WTC11 (cell line): ENCODE measurements around the gene GOSR1.

Experiments
- ATF1 ChIP-seq: sonication (generic); formaldehyde crosslinking; IDR thresholded peaks from 2 replicates; pipeline ENCODE4 v1.8.1; 2023; ENCODE audit warnings: mild to moderate bottlenecking, moderate library complexity, missing genetic modification reagents
- FOXK1 ChIP-seq: sonication (generic); formaldehyde crosslinking; IDR thresholded peaks from 2 replicates; pipeline ENCODE4 v1.8.0; 2022; ENCODE audit warnings: mild to moderate bottlenecking, moderate library complexity, missing genetic modification reagents
- GRHL2 ChIP-seq: fragments of 250-450 bp; sonication (Bioruptor Pico); IDR thresholded peaks from 2 replicates; pipeline ENCODE4 v1.8.0; 2022; ENCODE audit warnings: mild to moderate bottlenecking, moderate library complexity; ENCODE audit not compliant: insufficient replicate concordance, severe bottlenecking
- IRF2 ChIP-seq: sonication (generic); formaldehyde crosslinking; IDR thresholded peaks from 2 replicates; pipeline ENCODE4 v1.8.0; 2022; ENCODE audit warnings: low read depth, missing genetic modification reagents, borderline replicate concordance
- OVOL2 ChIP-seq: fragments of 250-450 bp; sonication (Bioruptor Pico); IDR thresholded peaks from 2 replicates; pipeline ENCODE4 v1.9.0; 2021; ENCODE audit warnings: mild to moderate bottlenecking, borderline replicate concordance
- ZBTB21 ChIP-seq: sonication (generic); formaldehyde crosslinking; IDR thresholded peaks from 2 replicates; pipeline ENCODE4 v1.8.1; 2023; ENCODE audit warnings: mild to moderate bottlenecking, missing genetic modification reagents, borderline replicate concordance
- TF ChIP-seq, protein P1 (sequence below): sonication (generic); formaldehyde crosslinking; IDR thresholded peaks from 2 replicates; pipeline ENCODE4 v1.8.1; 2023; ENCODE audit warnings: mild to moderate bottlenecking, missing genetic modification reagents
- TF ChIP-seq, protein P2 (sequence below): fragments of 200-600 bp; IDR thresholded peaks from 2 replicates; pipeline ENCODE4 v1.8.0; 2022; ENCODE audit warnings: antibody characterized with exemption
- TF ChIP-seq, protein P3 (sequence below): sonication (generic); formaldehyde crosslinking; conservative IDR thresholded peaks from 2 replicates; pipeline ENCODE4 v1.8.1; 2022; ENCODE audit warnings: mild to moderate bottlenecking, missing genetic modification reagents
- TF ChIP-seq, protein P4 (sequence below): sonication (generic); formaldehyde crosslinking; IDR thresholded peaks from 2 replicates; pipeline ENCODE4 v1.8.0; 2022; ENCODE audit warnings: mild to moderate bottlenecking, missing genetic modification reagents
- TF ChIP-seq, protein P5 (sequence below): sonication (generic); formaldehyde crosslinking; conservative IDR thresholded peaks from 2 replicates; pipeline ENCODE4 v1.8.1; 2023; ENCODE audit warnings: mild to moderate bottlenecking, low read depth, missing genetic modification reagents, moderate library complexity

DNA sequence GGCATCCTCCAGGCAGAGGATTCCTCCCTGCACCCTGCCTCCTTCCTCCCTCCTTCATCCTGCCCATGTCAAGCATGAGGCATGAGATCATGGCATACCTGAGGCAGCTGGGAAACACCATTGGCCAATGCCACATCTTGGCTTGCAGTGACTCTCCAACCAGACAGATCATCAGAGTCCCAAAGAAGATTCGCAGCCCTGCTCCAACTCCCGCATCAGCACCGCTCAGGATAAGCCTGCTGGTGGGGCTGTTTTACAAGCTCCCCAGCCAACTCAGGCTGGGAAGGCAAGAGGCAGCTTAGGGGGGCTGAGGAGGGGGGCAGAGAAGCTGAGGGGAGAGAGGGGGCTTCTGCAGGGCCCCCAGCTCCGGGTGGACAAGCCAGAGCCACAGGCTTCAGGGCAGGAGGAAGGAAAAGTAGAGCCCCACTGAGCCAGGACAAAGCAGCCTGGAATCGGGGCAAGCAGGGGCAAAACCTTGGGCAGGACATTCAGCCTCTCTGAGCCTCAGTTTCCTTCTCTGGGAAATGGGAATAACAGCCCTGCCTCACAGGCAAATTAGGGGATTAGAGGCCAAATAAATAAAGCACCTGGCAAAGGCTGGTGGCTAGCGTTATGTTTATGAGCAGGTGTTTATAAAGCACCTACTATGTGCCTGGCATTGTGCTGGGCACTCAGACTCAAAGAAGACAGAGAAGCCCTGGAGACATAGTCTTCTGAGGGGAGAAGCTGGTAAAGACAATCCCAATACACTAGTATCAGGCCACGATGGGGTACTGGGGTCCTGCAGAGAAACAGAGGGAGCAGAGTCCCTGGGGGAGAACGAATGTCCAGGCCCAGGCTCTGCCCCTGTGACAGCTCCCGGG is 88.1 kb downstream of the GOSR1 start:
- TF ChIP-seq IRF2 (CRISPR knock-in tag) (no peak), ZBTB21 (CRISPR knock-in tag) (no peak), ATF1 (CRISPR knock-in tag) (no peak), OVOL2 (CRISPR knock-in tag) (no peak), FOXK1 (CRISPR knock-in tag) (no peak), GRHL2 (CRISPR knock-in tag) (no peak)
- TF ChIP-seq, protein P1, sequence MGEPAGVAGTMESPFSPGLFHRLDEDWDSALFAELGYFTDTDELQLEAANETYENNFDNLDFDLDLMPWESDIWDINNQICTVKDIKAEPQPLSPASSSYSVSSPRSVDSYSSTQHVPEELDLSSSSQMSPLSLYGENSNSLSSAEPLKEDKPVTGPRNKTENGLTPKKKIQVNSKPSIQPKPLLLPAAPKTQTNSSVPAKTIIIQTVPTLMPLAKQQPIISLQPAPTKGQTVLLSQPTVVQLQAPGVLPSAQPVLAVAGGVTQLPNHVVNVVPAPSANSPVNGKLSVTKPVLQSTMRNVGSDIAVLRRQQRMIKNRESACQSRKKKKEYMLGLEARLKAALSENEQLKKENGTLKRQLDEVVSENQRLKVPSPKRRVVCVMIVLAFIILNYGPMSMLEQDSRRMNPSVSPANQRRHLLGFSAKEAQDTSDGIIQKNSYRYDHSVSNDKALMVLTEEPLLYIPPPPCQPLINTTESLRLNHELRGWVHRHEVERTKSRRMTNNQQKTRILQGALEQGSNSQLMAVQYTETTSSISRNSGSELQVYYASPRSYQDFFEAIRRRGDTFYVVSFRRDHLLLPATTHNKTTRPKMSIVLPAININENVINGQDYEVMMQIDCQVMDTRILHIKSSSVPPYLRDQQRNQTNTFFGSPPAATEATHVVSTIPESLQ = no peak
- TF ChIP-seq, protein P2, sequence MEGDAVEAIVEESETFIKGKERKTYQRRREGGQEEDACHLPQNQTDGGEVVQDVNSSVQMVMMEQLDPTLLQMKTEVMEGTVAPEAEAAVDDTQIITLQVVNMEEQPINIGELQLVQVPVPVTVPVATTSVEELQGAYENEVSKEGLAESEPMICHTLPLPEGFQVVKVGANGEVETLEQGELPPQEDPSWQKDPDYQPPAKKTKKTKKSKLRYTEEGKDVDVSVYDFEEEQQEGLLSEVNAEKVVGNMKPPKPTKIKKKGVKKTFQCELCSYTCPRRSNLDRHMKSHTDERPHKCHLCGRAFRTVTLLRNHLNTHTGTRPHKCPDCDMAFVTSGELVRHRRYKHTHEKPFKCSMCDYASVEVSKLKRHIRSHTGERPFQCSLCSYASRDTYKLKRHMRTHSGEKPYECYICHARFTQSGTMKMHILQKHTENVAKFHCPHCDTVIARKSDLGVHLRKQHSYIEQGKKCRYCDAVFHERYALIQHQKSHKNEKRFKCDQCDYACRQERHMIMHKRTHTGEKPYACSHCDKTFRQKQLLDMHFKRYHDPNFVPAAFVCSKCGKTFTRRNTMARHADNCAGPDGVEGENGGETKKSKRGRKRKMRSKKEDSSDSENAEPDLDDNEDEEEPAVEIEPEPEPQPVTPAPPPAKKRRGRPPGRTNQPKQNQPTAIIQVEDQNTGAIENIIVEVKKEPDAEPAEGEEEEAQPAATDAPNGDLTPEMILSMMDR = no peak
- TF ChIP-seq, protein P3, sequence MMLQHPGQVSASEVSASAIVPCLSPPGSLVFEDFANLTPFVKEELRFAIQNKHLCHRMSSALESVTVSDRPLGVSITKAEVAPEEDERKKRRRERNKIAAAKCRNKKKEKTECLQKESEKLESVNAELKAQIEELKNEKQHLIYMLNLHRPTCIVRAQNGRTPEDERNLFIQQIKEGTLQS = no peak
- TF ChIP-seq, protein P4, sequence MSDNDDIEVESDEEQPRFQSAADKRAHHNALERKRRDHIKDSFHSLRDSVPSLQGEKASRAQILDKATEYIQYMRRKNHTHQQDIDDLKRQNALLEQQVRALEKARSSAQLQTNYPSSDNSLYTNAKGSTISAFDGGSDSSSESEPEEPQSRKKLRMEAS (CRISPR knock-in tag) = no peak
- TF ChIP-seq, protein P5, sequence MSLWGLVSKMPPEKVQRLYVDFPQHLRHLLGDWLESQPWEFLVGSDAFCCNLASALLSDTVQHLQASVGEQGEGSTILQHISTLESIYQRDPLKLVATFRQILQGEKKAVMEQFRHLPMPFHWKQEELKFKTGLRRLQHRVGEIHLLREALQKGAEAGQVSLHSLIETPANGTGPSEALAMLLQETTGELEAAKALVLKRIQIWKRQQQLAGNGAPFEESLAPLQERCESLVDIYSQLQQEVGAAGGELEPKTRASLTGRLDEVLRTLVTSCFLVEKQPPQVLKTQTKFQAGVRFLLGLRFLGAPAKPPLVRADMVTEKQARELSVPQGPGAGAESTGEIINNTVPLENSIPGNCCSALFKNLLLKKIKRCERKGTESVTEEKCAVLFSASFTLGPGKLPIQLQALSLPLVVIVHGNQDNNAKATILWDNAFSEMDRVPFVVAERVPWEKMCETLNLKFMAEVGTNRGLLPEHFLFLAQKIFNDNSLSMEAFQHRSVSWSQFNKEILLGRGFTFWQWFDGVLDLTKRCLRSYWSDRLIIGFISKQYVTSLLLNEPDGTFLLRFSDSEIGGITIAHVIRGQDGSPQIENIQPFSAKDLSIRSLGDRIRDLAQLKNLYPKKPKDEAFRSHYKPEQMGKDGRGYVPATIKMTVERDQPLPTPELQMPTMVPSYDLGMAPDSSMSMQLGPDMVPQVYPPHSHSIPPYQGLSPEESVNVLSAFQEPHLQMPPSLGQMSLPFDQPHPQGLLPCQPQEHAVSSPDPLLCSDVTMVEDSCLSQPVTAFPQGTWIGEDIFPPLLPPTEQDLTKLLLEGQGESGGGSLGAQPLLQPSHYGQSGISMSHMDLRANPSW (CRISPR knock-in tag) = no peak
